CD4-positive, alpha-beta T cell treated with Interleukin-4 for 4 hours (primary cell): Measurements from ENCODE around the gene PARD3.
"Not testable (repeated sequence)": the region's sequence is repeated elsewhere in the genome, so short reads cannot be mapped to it uniquely, and the experiment has no call there.

ENCODE experiments used
- DNase-seq: peaks from one replicate; pipeline ENCODE4 v3.0.0-alpha.2; 2020

The PARD3 gene

GRCh38 chr10:34359435-34359813 lies 455.7 kb downstream of the PARD3 start:
- DNase-seq = no peak

- DNase-seq = no peak
These were observed 456.2 kb downstream of the PARD3 start for GRCh38 chr10:34358729-34359434.

GRCh38 chr10:34356463-34356862 lies 458.6 kb downstream of the PARD3 start:
- no peak for DNase-seq

GRCh38 chr10:34353530-34353929 lies 461.6 kb downstream of the PARD3 start:
- not testable (repeated sequence) for DNase-seq

DNA sequence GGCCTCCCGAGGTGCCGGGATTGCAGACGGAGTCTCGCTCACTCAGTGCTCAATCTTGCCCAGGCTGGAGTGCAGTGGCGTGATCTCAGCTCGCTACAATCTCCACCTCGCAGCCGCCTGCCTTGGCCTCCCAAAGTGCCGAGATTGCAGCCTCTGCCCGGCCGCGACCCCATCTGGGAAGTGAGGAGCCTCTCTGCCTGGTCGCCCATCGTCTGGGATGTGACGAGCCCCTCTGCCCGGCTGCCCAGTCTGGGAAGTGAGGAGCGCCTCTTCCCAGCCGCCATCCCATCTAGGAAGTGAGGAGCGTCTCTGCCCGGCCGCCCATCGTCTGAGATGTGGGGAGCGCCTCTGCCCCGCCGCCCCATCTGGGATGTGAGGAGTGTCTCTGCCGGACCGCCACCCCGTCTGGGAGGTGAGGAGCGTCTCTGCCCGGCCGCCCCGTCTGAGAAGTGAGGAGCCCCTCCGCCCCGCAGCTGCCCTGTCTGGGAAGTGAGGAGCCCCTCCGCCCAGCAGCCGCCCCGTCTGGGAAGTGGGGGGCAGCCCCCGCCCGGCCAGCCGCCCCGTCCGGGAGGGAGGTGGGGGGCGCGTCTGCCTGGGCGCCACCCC lies 462.4 kb downstream of the PARD3 start:
- not testable (repeated sequence) for DNase-seq

- DNase-seq = no peak
These were observed 463.9 kb downstream of the PARD3 start for GRCh38 chr10:34351161-34351560.

GRCh38 chr10:34348917-34349485 lies 466.1 kb downstream of the PARD3 start:
- DNase-seq = no peak

DNA sequence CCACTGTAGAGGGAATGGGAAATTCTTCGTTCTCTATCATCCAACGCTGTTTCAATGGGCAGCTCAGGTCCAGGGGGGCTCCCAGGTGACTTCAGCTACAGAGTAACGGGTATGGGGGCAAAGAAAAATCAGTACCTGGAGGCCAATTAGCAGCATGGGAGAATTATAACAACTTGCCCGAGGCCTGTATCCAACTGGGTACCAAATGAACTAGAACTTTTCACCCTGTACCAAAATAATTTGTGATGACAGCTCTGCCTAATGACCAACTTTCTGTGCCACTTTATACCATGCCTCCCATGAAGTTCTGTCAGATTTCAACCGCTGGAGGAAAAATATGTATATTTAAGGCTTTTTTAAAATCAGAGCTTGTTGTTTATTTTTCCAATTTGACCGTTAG lies 467.1 kb downstream of the PARD3 start:
- DNase-seq = no peak

DNA sequence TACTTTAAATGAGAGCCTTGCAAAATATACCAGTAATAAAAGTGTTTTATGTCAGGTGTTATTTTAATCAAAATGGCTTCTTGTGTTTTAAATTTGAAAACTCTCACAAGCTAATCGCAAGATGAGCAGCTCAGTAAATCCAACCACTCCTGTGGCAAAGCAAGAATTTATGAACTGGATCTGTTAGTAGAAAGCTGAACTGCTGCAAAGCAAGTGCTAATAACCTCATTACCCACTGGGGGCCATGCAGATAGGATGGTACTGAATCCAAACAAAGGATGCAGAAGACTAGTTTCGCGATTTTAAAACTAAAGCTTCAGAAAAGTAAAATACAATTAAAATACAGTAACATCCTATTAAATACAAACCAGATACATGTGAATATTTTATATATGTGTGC lies 468.0 kb downstream of the PARD3 start:
- DNase-seq = no peak

- no peak for DNase-seq
These were observed 468.5 kb downstream of the PARD3 start for GRCh38 chr10:34346516-34347100.

- DNase-seq = no peak
These were observed 469.7 kb downstream of the PARD3 start for GRCh38 chr10:34345383-34345782.

GRCh38 chr10:34343764-34344163 lies 471.3 kb downstream of the PARD3 start:
- DNase-seq = no peak

DNA sequence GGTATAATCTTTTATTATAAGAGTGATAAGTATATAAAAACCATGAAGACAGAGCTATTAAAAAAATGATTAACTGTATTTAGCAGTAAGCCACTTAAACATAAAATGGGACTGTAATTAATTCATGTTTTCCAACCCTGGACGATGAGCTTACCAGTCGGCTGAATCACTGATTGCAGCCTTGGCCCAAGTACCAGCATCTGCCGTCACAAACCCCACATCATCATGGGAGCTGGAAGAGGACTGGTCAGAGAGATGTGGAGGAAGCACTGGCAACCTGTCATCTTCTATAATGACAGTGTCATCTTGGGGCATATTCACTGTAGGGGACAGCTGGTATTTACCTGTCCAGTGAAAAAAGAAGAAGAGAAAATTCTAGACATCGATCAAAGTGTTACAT lies 473.6 kb downstream of the PARD3 start:
- DNase-seq = no peak

- no peak for DNase-seq
These were observed 474.2 kb downstream of the PARD3 start for GRCh38 chr10:34340934-34341333.

- no peak for DNase-seq
These were observed 475.1 kb downstream of the PARD3 start for GRCh38 chr10:34339816-34340553.

GRCh38 chr10:34337917-34338316 lies 477.2 kb downstream of the PARD3 start:
- no peak for DNase-seq

DNA sequence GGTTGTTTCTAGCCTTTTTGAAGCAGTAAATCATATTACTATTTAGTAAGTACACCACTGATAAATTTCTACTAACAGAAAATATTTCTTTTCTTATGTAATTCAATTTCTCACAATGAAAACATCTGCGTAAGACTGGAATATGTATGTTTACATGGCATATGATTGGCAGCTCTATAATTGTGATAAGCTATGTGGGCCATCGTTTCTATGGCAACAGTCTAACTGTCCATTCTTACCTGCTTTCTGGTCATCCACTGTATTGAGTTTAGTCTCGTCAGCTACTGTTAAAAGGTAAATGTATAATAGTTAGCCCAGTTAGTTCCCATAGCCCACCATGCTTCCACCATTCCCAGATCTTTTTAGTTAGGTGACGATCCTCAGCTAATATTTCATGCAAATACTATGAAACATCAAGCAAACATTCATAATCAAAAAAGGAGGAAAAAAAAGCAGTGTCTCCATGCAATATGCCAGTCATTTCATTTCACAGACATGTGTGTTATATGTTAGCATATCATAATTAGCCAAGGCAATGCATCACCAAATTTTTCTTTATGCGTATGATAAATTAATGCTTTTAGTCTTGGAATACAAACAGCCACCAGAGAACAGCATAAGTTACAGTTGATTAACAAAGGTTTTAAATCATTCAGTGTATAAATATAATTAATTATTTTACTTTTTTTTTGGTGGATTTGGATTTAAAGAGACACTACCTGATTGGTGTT lies 479.0 kb downstream of the PARD3 start:
- no peak for DNase-seq

DNA sequence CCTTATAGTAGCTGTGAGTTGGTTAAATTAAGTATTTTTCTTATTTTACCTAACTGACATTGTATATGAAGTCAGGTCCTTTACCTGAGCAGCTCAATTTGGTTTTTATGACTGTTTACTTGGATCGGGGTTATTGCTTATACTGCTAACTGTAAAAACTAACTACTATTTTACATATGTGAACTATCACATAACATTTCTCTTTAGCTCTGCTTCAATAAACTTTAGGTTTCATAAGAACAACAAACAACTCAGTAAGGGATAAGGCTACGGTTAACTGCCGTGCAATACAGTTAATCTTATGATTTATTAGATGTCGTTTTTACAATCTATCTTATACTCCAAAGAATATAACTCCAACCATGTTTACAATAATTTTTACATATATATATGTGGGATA lies 480.2 kb downstream of the PARD3 start:
- DNase-seq = no peak

DNA sequence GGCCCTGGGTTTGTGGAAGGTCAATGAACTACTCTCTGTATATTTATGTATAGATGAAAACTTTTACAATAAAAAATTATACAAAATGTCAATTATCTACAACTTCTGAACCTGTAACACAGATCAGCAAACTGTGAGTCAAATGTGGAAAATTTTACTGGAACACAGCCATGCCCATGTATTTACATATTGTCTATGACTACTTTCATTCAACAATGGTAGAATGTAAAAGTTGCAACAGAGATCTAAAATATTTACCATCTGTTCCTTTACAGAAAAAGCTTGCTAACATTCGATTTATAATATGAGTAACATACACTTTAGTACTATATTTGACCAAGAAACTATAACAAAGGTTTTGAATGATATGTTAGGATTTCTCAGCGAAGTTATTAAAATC lies 481.6 kb downstream of the PARD3 start:
- no peak for DNase-seq

DNA sequence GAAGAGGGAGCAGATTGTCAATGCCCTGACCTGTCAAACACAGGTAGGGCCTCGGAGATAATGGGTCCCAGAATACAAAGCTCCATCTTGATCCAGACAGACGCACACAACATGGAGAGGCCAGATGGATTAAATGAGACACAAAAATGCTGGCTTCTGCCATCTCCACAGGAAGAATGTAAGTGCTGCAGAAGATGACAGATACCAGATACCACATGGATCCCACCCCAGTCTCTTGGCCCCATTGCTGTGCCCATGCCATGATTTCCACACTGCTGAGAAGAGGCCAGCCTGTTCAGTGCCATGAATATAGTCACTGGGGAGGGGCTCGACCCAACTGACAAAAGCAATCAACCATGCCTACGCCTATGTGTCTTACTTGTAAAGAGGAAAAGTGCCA lies 487.9 kb downstream of the PARD3 start:
- no peak for DNase-seq

- no peak for DNase-seq
These were observed 491.9 kb downstream of the PARD3 start for GRCh38 chr10:34323192-34323591.

DNA sequence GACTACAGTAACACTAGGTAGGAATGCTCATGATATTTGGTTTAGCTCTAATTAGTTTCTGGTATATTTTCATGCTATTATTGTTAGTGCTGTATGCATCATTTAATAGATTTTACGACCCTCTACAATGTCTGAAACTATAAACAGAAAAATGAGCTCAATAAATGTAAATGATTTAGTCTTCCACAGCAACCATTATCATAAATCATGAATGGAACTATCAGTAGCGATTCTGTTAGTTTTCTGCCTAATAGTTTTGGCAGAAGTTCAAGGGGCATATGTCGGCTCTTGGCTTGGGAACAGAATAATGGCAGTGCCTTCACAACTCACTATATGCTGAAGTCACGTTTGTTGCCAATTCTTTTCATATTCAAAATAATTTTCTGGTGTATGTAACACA lies 494.8 kb downstream of the PARD3 start:
- DNase-seq = no peak
